Stimulated activated CD8-positive, alpha-beta memory T cell treated with anti-CD3 and anti-CD28 coated beads, Interleukin-4, amount 100 ng/mL, for 48 hours (primary cell): ENCODE results near the gene CDK17.

ENCODE experiments used
- DNase-seq: peaks from one replicate; pipeline ENCODE4 v3.0.0-alpha.2; 2020

Gene CDK17

GRCh38 chr12:96235484-96235826 lies 164.8 kb downstream of the CDK17 start:
- no peak for DNase-seq

- DNase-seq, result no peak
Observed at GRCh38 chr12:96234591-96235483, 165.4 kb downstream of the CDK17 start.

GRCh38 chr12:96233939-96234461 lies 166.2 kb downstream of the CDK17 start:
- no peak for DNase-seq

GRCh38 chr12:96233168-96233567 lies 167.1 kb downstream of the CDK17 start:
- no peak for DNase-seq

GRCh38 chr12:96230646-96231045 lies 169.6 kb downstream of the CDK17 start:
- DNase-seq, result no peak

DNA sequence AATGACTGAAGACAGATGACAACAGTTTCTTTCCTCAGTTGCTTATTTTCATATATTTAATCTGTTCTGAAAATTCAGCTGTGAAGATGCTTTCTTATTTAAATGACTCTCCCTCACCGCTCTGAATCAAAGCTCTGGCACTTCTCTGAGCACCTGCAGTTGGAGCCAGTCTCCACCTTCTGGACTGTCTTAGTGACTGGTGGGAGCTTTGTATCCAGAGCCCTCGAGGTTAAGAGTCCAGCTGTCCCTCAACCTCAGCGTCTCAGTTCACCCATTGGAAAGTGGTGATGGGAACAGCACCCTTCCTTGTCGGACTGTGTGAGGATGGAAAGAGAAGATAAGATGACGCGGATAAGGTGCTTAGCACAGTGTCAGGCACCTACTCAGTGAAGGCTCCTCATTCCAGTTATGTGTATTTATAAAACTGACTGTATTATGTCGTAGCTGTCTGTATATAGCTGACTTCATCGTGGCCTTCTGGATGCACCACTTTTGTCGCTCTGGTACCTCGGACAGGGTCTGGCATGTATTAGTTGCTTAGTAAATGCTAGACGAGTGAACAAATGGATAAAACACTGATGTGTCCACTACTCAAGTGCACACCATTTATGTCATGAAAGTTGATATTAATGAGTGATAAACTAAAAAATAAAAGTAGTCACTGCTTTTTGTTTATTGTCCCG lies 171.5 kb downstream of the CDK17 start:
- DNase-seq, result no peak
